Middle frontal gyrus (tissue), 1 donor: ENCODE data around the gene MRPL42.
"Not testable (repeated sequence)": the region's sequence is repeated elsewhere in the genome, so short reads cannot be mapped to it uniquely, and the experiment has no call there.

Experiments
- DNase-seq: peaks from one replicate; pipeline ENCODE4 v3.0.0-alpha.2; 2015; ENCODE audit warnings: low spot score; ENCODE audit errors: extremely low spot score

Gene MRPL42

GRCh38 chr12:93497456-93497855 lies 30.1 kb downstream of the MRPL42 start:
- DNase-seq, result no peak

GRCh38 chr12:93498813-93499212 lies 31.5 kb downstream of the MRPL42 start:
- not testable (repeated sequence) for DNase-seq

GRCh38 chr12:93500201-93500600 lies 32.9 kb downstream of the MRPL42 start:
- no peak for DNase-seq

GRCh38 chr12:93500667-93501066 lies 33.4 kb downstream of the MRPL42 start:
- DNase-seq, result no peak

GRCh38 chr12:93502802-93503623 lies 35.7 kb downstream of the MRPL42 start:
- no peak for DNase-seq

DNA sequence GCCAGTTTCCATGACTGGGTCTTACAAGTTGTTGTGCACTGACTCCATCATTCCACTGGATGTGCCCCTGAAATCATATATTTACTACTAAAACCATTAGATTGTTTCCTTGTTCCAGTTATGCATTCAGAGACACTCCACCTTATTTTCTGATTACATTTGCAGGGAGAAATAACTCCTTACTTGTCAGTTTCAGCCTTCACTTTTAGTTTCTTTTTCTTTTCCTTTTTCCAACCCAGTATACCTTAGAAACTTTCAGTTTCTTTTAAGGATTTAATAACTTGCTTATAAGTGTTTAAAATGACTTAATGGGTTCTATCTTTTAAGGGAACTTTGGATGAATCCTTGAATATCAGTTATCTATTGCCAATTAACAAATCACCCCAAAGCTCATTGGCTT lies 39.9 kb downstream of the MRPL42 start:
- DNase-seq, result no peak

- no peak for DNase-seq
Measured at GRCh38 chr12:93509506-93509905, 42.2 kb downstream of the MRPL42 start.

DNA sequence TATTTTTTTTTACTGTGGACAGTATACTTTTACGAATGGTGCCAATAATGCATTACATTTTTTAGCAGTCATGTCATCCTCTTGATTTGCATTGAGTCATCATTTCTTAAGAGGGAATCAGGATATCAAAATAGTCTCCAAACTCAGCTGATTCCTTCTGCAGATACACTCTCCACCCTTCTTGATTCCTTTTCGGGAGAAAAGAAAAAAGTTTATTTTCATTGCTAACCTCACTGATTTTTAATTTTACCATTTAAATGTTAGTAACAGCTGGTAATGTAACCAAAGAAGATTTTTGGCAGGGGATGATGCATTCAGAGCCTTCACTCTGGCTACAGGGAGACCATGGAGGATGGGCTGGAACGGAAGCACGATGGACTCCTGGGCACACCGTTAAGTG lies 47.5 kb downstream of the MRPL42 start:
- no peak for DNase-seq

- no peak for DNase-seq
Measured at GRCh38 chr12:93518725-93519124, 51.4 kb downstream of the MRPL42 start.

DNA sequence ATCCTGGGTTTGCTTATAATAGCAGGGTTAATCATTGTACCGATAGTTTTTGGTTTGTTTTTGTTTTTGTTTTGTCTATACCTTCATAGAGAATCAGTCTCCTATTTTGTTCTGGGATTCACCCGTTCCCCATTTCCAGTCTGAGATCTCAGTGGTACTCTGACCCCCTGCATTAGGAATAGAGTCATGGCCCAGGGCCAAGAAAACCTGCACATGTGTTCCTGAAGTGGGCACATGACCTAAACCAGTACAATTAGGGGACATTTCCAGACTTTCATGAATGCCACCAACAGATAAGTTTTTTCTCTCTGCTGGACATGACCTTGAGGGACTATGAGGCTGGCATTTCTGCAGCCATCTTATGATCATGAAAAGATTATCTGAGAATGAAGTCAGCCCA lies 52.5 kb downstream of the MRPL42 start:
- DNase-seq, result no peak

GRCh38 chr12:93520454-93520853 lies 53.1 kb downstream of the MRPL42 start:
- no peak for DNase-seq

- DNase-seq, result no peak
Measured at GRCh38 chr12:93521225-93522080, 54.1 kb downstream of the MRPL42 start.

- no peak for DNase-seq
Measured at GRCh38 chr12:93524386-93525133, 57.2 kb downstream of the MRPL42 start.

DNA sequence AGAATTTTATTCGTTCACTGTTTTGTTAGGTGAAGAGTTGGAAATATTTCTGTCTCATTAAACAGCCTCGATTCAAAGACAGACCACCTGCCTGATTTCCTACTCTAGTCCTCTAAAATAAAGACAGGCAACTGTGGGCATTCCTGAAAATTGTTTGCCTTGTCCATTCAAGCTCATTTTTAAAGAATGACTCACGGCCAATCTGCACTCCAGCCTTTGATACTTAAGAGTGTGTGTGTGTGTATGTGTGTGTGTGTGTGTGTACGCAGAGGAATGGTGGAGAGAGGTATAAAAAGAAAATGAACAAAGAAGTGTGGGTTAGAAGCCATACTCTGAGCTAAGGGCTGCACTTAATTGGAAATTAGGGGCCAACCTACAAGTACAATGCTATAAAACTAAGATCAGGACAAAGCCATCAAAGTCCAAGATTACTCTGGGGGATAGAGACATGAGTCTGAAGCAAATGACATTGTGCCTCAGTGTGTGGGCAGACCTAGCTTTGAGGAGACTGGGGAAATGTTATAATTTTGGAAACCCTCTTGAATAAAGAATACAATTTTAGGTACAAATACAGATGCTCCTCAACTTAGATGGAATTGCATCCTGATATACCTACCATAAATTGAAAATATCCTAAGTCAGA lies 59.6 kb downstream of the MRPL42 start:
- DNase-seq, result no peak

DNA sequence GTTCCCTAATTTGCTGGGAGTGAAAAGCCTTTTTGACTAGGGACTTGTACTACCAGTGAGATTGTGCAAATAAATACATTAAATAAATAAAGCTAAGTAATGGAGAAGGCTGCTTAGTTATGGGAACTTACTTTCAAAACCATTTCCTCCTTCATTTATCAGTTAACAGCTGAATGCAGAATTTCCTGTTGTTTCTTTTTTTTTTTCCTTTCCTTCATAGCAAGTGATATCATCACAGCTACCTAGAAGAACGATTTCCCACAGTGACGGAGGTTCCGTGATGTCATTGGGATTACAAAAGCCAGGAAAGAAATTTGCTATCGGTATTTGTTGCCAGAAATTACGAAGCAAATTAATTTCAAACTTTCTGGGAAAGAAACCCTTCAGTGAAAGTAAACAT lies 63.0 kb downstream of the MRPL42 start:
- no peak for DNase-seq

DNA sequence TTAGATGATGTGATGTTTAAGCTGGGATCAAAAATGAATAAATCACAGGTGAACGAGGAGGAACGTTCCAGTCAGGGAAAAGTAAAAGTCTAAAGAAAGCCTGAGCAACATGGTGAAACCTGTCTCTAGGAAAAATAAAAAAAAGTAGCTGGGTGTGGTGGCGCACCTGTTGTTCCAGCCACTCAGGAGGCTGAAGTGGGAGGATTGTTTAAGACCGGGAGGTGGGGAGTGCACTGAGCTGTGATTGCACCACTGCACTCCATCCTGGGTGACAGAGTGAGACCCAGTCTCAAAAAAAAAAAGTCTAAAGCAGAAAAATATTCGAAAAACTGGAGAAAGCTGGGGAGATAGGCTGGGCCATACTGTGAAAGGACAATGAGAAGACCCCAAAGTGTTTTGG lies 66.0 kb downstream of the MRPL42 start:
- DNase-seq, result no peak

GRCh38 chr12:93536111-93536765 lies 68.9 kb downstream of the MRPL42 start:
- DNase-seq, result no peak

GRCh38 chr12:93536766-93537488 lies 69.6 kb downstream of the MRPL42 start:
- no peak for DNase-seq

- DNase-seq, result no peak
Measured at GRCh38 chr12:93537769-93538168, 70.5 kb downstream of the MRPL42 start.

GRCh38 chr12:93539821-93540220 lies 72.5 kb downstream of the MRPL42 start:
- no peak for DNase-seq
